PFSK-1 (cell line): ENCODE measurements around the gene GTF2H1.

Source experiments
- POLR2AphosphoS5 ChIP-seq: IDR thresholded peaks from 2 replicates; pipeline ENCODE4 v1.6.1; 2012; ENCODE audit warnings: low read depth, mild to moderate bottlenecking, control low read depth, low read length, moderate library complexity
- SIN3A ChIP-seq: IDR thresholded peaks from 2 replicates; pipeline ENCODE4 v1.6.1; 2012; ENCODE audit warnings: mild to moderate bottlenecking, low read length, moderate library complexity, borderline replicate concordance; ENCODE audit not compliant: insufficient read depth
- TAF1 ChIP-seq: IDR thresholded peaks from 2 replicates; pipeline ENCODE4 v1.6.1; 2012; ENCODE audit warnings: low read length, control low read depth, borderline replicate concordance; ENCODE audit not compliant: insufficient read depth
- TF ChIP-seq, protein P1 (sequence below), 2 experiments: IDR thresholded peaks; 2 replicates each; pipeline versions ENCODE4 v1.6.1 to v1.8.0; 2011 to 2012; ENCODE audit warnings: low read depth in 2 of 2, low read length in 2 of 2, control low read depth in 1 of 2, inconsistent platforms in 1 of 2, mild to moderate bottlenecking in 1 of 2, moderate library complexity in 1 of 2; ENCODE audit not compliant: insufficient read depth in 1 of 2

DNA sequence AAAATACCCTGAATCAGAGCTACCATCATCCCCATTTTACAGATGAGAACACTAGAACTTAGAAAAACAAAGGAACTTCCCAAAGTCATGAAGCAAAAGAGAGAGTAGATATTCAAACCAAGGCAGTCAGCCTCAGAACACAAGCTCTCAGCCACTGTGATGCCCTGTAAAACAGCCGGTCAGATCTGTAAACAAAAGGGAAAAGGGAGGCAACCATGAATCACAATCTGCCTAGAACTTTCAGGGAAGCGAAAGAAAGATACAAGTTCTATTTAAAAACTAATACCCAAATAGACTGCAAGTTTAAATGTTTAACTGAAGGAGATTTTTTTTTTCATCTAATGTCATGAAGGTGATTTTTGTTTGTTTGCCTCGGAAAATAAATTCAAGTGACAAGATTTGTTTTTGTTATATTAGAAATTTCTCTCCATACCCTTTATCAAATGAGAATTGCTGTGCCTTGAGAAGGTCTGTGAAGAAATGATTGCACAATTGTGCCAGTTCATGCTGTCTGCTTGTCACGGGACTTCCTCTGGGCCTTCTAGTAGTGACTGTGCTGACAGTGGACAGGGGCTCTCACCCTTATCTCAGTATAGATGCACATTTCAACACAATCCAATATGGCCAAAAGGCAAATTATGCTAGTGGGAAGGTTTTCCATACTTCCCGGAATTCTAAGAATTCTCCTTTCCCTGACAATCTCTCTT lies 44.6 kb upstream of the GTF2H1 start:
- TF ChIP-seq POLR2AphosphoS5 (no peak), TAF1 (no peak), SIN3A (no peak)
- TF ChIP-seq, protein P1, sequence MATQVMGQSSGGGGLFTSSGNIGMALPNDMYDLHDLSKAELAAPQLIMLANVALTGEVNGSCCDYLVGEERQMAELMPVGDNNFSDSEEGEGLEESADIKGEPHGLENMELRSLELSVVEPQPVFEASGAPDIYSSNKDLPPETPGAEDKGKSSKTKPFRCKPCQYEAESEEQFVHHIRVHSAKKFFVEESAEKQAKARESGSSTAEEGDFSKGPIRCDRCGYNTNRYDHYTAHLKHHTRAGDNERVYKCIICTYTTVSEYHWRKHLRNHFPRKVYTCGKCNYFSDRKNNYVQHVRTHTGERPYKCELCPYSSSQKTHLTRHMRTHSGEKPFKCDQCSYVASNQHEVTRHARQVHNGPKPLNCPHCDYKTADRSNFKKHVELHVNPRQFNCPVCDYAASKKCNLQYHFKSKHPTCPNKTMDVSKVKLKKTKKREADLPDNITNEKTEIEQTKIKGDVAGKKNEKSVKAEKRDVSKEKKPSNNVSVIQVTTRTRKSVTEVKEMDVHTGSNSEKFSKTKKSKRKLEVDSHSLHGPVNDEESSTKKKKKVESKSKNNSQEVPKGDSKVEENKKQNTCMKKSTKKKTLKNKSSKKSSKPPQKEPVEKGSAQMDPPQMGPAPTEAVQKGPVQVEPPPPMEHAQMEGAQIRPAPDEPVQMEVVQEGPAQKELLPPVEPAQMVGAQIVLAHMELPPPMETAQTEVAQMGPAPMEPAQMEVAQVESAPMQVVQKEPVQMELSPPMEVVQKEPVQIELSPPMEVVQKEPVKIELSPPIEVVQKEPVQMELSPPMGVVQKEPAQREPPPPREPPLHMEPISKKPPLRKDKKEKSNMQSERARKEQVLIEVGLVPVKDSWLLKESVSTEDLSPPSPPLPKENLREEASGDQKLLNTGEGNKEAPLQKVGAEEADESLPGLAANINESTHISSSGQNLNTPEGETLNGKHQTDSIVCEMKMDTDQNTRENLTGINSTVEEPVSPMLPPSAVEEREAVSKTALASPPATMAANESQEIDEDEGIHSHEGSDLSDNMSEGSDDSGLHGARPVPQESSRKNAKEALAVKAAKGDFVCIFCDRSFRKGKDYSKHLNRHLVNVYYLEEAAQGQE (IDR thresholded peaks at IDR 0.05; ENCODE audit: insufficient read depth in 1 of 2, low read depth in 2 of 2, low read length in 2 of 2) = no peak
